Stimulated activated CD8-positive, alpha-beta memory T cell treated with anti-CD3 and anti-CD28 coated beads, Interleukin-12 subunit alpha, Interleukin-12 subunit beta, amount 100 ng/mL, for 4 hours (primary cell): Measurements from ENCODE around the gene MTUS2.

Experiments
- DNase-seq: peaks from one replicate; pipeline ENCODE4 v3.0.0-alpha.2; 2020; ENCODE audit warnings: low read depth

MTUS2 gene

GRCh38 chr13:29239653-29240525, 419.8 kb downstream of the MTUS2 start:
- no peak for DNase-seq

- DNase-seq = no peak
Measured at GRCh38 chr13:29254626-29255370, 434.7 kb downstream of the MTUS2 start.

- DNase-seq = no peak
Measured at GRCh38 chr13:29255567-29255966, 435.4 kb downstream of the MTUS2 start.

- DNase-seq = no peak
Measured at GRCh38 chr13:29260684-29261083, 440.5 kb downstream of the MTUS2 start.

GRCh38 chr13:29266261-29266660, 446.1 kb downstream of the MTUS2 start:
- DNase-seq = no peak

GRCh38 chr13:29266756-29267733, 446.9 kb downstream of the MTUS2 start:
- no peak for DNase-seq

GRCh38 chr13:29270271-29270985, 450.3 kb downstream of the MTUS2 start:
- DNase-seq = no peak

- no peak for DNase-seq
Measured at GRCh38 chr13:29271606-29272005, 451.5 kb downstream of the MTUS2 start.

- no peak for DNase-seq
Measured at GRCh38 chr13:29279356-29280254, 459.5 kb downstream of the MTUS2 start.

- DNase-seq = no peak
Measured at GRCh38 chr13:29281932-29282495, 461.9 kb downstream of the MTUS2 start.

- DNase-seq = no peak
Measured at GRCh38 chr13:29284726-29285125, 464.6 kb downstream of the MTUS2 start.

- no peak for DNase-seq
Measured at GRCh38 chr13:29287237-29287636, 467.1 kb downstream of the MTUS2 start.

- DNase-seq = no peak
Measured at GRCh38 chr13:29292045-29292444, 471.9 kb downstream of the MTUS2 start.

GRCh38 chr13:29294821-29295220, 474.7 kb downstream of the MTUS2 start:
- DNase-seq = no peak

- DNase-seq = no peak
Measured at GRCh38 chr13:29301027-29301426, 480.9 kb downstream of the MTUS2 start.

- no peak for DNase-seq
Measured at GRCh38 chr13:29304148-29304547, 484.0 kb downstream of the MTUS2 start.

- DNase-seq = no peak
Measured at GRCh38 chr13:29310806-29311205, 490.7 kb downstream of the MTUS2 start.

GRCh38 chr13:29315847-29316246, 495.7 kb downstream of the MTUS2 start:
- DNase-seq = no peak

GRCh38 chr13:29317828-29318227, 497.7 kb downstream of the MTUS2 start:
- no peak for DNase-seq

- DNase-seq = no peak
Measured at GRCh38 chr13:29318741-29319140, 498.6 kb downstream of the MTUS2 start.
